Prostate gland (tissue), 2 donors: ENCODE results near the gene HERC3. TPM values are rescaled to one million over a fixed set of nuclear protein-coding genes. Genes with fewer than 3 reads are reported as not detected.

ENCODE experiments used
- DNase-seq: peaks from one replicate; pipeline ENCODE4 v3.0.0-alpha.2; 2019; ENCODE audit warnings: low spot score
- H3K27ac ChIP-seq, 2 donors: fragments of 200-600 bp; sonication (generic); 2 replicates each; pipeline ENCODE4 v1.5.1; 2017 to 2019
- H3K27me3 ChIP-seq: fragments of 200-600 bp; sonication (generic); replicated peaks from 2 replicates; pipeline ENCODE4 v1.5.1; 2019; ENCODE audit not compliant: insufficient read depth
- H3K36me3 ChIP-seq, 2 donors: fragments of 200-600 bp; sonication (generic); 1 replicate in 1 of 2; 2 replicates in 1 of 2; pipeline versions ENCODE4 v1.5.1 to v1.8.1; 2017 to 2019
- H3K4me1 ChIP-seq: fragments of 200-600 bp; sonication (generic); replicated peaks from 2 replicates; pipeline ENCODE4 v1.5.1; 2019
- H3K4me3 ChIP-seq, 2 donors: fragments of 200-600 bp; sonication (generic); 2 replicates each; pipeline ENCODE4 v1.5.1; 2017 to 2019
- H3K9me3 ChIP-seq: fragments of 200-600 bp; sonication (generic); 2 replicates; pipeline ENCODE4 v1.5.1; 2017
- CTCF ChIP-seq, 4 experiments: fragments of 200-600 bp in 2 of 4; fragments of 450-650 bp in 2 of 4; sonication (generic) in 2 of 4; IDR thresholded peaks; 1 replicate in 3 of 4; 2 replicates in 1 of 4; pipeline ENCODE4 v1.5.1; 2016 to 2019; ENCODE audit warnings: antibody characterized with exemption in 4 of 4, mild to moderate bottlenecking in 2 of 4, moderate library complexity in 2 of 4
- POLR2A ChIP-seq: fragments of 450-650 bp; IDR thresholded peaks from one replicate; pipeline ENCODE4 v1.6.1; 2016; ENCODE audit warnings: antibody characterized with exemption, mild to moderate bottlenecking
- POLR2AphosphoS5 ChIP-seq: sonication (generic); formaldehyde crosslinking; IDR thresholded peaks from one replicate; pipeline ENCODE4 v1.6.1; 2017; ENCODE audit warnings: antibody characterized with exemption
- WGBS: methylation state at CpG from one replicate; pipeline ENCODE4 v1.1.5; 2018; 5-methylcytosine and 5-hydroxymethylcytosine counted together
- intact Hi-C: fragments of 100-400 bp; cut with DNase I; formaldehyde crosslinking; loops from one replicate; pipeline ENCODE4 v1.14.2; 2022
- total RNA-seq, 2 donors: library from RNA; depleted of rRNA; stranded (reverse); fragments of >200 nt; gene quantifications; one replicate each; pipeline ENCODE4 v1.1.0, GENCODE V29; 2016

Gene HERC3
- total RNA-seq, 2 donors from 2014 or later: 36.5 to 42.2 TPM

- WGBS: 29% methylated on average over 2 of the region's 2 CpGs
- intact Hi-C loops: no loop called here
- Histone ChIP-seq H3K4me3 (no peak overlapping the region), H3K27ac (no peak overlapping the region), H3K27me3 (no peaks in the 10 kb centered on the region), H3K36me3 (peaks cover 0 to 10% of the 10 kb centered on the region in 2 donors), H3K9me3 (no peaks in the 10 kb centered on the region), H3K4me1 (no peaks in the 10 kb centered on the region)
- TF ChIP-seq POLR2A: no peak
- no peak for TF ChIP-seq CTCF (IDR thresholded peaks at IDR 0.05)
- TF ChIP-seq POLR2AphosphoS5: no peak
- peak; percentile 43 for DNase-seq
Measured at GRCh38 chr4:88752754-88753153, 160.5 kb downstream of the HERC3 start.

GRCh38 chr4:88753658-88754571 lies 161.6 kb downstream of the HERC3 start:
- Histone ChIP-seq H3K27me3 (no peaks in the 10 kb centered on the region), H3K36me3 (peaks cover 0 to 9% of the 10 kb centered on the region in 2 donors), H3K27ac (no peak overlapping the region), H3K4me1 (no peaks in the 10 kb centered on the region), H3K4me3 (no peak overlapping the region), H3K9me3 (no peaks in the 10 kb centered on the region)
- intact Hi-C loops: no loop called here
- TF ChIP-seq POLR2A: no peak
- no peak for TF ChIP-seq POLR2AphosphoS5
- no peak for TF ChIP-seq CTCF (IDR thresholded peaks at IDR 0.05)
- WGBS: 75% methylated on average over 7 of the region's 7 CpGs
- no peak for DNase-seq

- Histone ChIP-seq H3K36me3 (peaks cover 0 to under 1% of the 10 kb centered on the region in 2 donors), H3K9me3 (no peaks in the 10 kb centered on the region), H3K27ac (no peak overlapping the region), H3K4me1 (no peaks in the 10 kb centered on the region), H3K27me3 (no peaks in the 10 kb centered on the region), H3K4me3 (no peak overlapping the region)
- DNase-seq: no peak
- intact Hi-C loops: no loop called here
- 95% methylated on average over 3 of the region's 3 CpGs for WGBS
- TF ChIP-seq POLR2AphosphoS5 (no peak), CTCF (IDR thresholded peaks at IDR 0.05) (no peak), POLR2A (no peak)
Measured at GRCh38 chr4:88754796-88755195, 162.5 kb downstream of the HERC3 start.

- 94% methylated on average over 1 of the region's 1 CpG for WGBS
- no peak for DNase-seq
- H3K27ac ChIP-seq: no peak overlapping the region
- no peaks in the 10 kb centered on the region for H3K27me3 ChIP-seq
- intact Hi-C loops: no loop called here
- no peak overlapping the region for H3K4me3 ChIP-seq
- no peaks in the 10 kb centered on the region for H3K36me3 ChIP-seq
- no peak for TF ChIP-seq POLR2A
- no peak for TF ChIP-seq CTCF (IDR thresholded peaks at IDR 0.05)
- TF ChIP-seq POLR2AphosphoS5: no peak
- no peaks in the 10 kb centered on the region for H3K9me3 ChIP-seq
- no peaks in the 10 kb centered on the region for H3K4me1 ChIP-seq
Measured at GRCh38 chr4:88755454-88755853, 163.2 kb downstream of the HERC3 start.

- peak; percentile 33 for DNase-seq
- 39% methylated on average over 5 of the region's 5 CpGs for WGBS
- no peak overlapping the region for H3K4me3 ChIP-seq
- no peaks in the 10 kb centered on the region for H3K27me3 ChIP-seq
- no peaks in the 10 kb centered on the region for H3K9me3 ChIP-seq
- H3K4me1 ChIP-seq: no peaks in the 10 kb centered on the region
- no peak overlapping the region for H3K27ac ChIP-seq
- no peaks in the 10 kb centered on the region for H3K36me3 ChIP-seq
- intact Hi-C loops: no loop called here
- TF ChIP-seq POLR2AphosphoS5 (peak; percentile 69), POLR2A (no peak), CTCF (IDR thresholded peaks at IDR 0.05) (no peak)
Measured at GRCh38 chr4:88756149-88756548, 163.9 kb downstream of the HERC3 start.
